ENCODE measurements around the gene PRKCI.

DNA sequence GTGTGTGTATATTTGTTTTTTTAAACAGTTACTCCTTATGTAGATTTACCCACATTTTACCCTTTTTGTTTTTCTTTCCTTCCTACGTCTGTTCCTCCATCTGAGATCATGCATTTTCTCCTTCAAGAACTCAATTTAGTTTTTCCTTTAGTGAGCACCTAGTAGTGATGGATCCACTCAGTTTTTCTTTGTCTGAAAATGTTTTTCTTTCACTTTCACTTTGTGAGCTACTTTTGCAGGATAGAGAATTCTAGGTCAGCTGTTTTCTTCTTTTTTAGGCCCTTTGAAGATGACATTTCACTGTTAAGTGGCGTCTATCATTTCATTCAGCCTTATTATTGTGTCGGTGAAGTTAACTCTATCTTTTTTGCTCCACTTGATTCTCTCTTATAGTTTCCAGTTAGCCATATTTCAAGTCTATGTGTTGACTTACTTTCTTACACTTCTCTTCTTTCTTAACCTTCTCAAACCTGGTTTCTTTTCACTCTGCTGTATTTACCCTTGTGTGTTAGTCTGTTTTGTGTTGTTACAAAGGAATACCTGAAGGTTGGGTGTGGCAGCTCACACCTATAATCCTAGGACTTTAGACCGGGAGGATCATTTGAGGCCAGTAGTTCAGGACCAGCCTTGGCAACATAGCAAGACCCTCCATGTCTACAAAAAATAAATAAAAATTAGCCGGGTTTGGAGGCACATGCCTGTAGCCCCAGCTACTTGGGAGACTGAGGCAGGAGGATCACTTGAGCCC is 55.8 kb downstream of the PRKCI start:
- TF ChIP-seq, protein P1, sequence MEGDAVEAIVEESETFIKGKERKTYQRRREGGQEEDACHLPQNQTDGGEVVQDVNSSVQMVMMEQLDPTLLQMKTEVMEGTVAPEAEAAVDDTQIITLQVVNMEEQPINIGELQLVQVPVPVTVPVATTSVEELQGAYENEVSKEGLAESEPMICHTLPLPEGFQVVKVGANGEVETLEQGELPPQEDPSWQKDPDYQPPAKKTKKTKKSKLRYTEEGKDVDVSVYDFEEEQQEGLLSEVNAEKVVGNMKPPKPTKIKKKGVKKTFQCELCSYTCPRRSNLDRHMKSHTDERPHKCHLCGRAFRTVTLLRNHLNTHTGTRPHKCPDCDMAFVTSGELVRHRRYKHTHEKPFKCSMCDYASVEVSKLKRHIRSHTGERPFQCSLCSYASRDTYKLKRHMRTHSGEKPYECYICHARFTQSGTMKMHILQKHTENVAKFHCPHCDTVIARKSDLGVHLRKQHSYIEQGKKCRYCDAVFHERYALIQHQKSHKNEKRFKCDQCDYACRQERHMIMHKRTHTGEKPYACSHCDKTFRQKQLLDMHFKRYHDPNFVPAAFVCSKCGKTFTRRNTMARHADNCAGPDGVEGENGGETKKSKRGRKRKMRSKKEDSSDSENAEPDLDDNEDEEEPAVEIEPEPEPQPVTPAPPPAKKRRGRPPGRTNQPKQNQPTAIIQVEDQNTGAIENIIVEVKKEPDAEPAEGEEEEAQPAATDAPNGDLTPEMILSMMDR (IDR thresholded peaks at IDR 0.05 in 4 of 5, conservative IDR thresholded peaks at IDR 0.05 in 1 of 5), result no peak
- TF ChIP-seq POLR2A (IDR thresholded peaks at IDR 0.05), result no peak
